HG03139 (cell line): ENCODE measurements around the gene METTL2A.
"Not testable (repeated sequence)": the region's sequence is repeated elsewhere in the genome, so short reads cannot be mapped to it uniquely, and the experiment has no call there.

Experiments
- ATAC-seq: cut with Tn5 transposase; IDR thresholded peaks from one replicate; pipeline ENCODE4 v1.9.1; 2021; ENCODE audit not compliant: unreplicated experiment

The METTL2A gene

GRCh38 chr17:62423647-62424461 is at the start of gene METTL2A:
Gene METTL2A, plus strand, starts transcription at chr17:62423897. Its CDS starts 6 bp downstream, at chr17:62423903.
- ATAC-seq = peak; percentile 93

GRCh38 chr17:62380253-62380652 is 43.4 kb upstream of the METTL2A start, which contains the start of gene EFCAB3:
Gene EFCAB3, plus strand, starts transcription at chr17:62380553. Its CDS starts 2,427 bp downstream, at chr17:62382980.
- no peak for ATAC-seq

- no peak for ATAC-seq
Measured at GRCh38 chr17:62381561-62381960, 42.1 kb upstream of the METTL2A start.

DNA sequence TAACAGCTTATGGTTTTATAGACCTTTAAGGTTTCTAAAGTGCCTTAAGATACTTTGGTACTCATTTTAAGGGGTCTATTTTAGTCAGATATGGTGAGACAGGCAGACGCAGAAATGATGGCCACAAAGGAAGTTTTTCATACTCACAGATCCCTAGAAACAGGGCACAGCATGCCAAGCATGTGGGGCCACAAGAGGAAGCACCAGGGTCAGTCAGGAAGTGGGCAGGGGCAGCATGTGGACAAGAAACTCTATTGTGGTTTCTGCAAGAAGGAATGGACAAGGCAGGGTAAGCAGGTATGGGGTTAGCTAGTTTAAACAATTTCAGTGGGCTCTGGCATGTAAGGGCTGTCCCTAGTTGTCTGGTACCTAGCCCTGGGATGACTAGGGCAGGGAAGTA is 34.8 kb upstream of the METTL2A start:
- no peak for ATAC-seq

GRCh38 chr17:62392908-62393307 is 30.8 kb upstream of the METTL2A start:
- ATAC-seq = no peak

- ATAC-seq = no peak
Measured at GRCh38 chr17:62398891-62399290, 24.8 kb upstream of the METTL2A start.

GRCh38 chr17:62405451-62405850 is 18.2 kb upstream of the METTL2A start:
- ATAC-seq = no peak

DNA sequence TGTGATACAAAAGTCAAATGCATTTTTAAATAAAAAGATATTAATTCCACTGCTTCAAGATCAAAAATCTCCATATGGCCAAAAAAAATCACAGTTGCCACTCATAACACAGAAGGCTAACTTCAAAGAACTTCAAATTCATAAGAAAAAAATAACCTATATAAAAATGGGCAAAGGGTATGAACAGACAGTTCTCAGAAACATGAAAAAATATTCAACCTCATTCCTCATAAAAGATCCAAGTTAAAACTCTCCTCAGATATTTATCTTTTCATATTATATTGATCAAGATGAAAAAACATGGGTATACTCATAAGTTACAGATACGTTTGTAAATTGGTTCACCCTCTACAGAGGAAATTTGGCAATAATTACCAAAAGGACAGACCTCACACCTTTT is 10.6 kb upstream of the METTL2A start:
- not testable (repeated sequence) for ATAC-seq

- not testable (repeated sequence) for ATAC-seq
Measured at GRCh38 chr17:62426214-62426613, 2.5 kb downstream of the METTL2A start.

DNA sequence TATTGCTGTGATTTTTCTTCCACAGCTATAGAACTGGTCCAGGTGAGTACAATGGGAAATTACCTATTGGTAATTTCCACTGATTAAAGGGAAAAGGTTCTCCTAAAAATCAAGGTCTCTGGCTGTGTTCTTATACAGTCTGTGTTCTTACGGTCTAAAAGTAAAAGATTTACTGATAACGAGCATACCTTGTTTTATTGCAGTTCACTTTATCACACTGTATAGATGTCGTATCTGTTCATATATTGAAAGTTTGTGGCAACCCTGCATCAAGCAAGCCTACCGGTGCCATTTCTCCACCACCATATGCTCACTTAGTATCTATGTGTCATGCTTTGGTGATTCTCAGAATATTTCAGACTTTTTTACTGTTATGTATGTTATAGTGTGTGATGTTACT is 11.6 kb downstream of the METTL2A start:
- not testable (repeated sequence) for ATAC-seq

DNA sequence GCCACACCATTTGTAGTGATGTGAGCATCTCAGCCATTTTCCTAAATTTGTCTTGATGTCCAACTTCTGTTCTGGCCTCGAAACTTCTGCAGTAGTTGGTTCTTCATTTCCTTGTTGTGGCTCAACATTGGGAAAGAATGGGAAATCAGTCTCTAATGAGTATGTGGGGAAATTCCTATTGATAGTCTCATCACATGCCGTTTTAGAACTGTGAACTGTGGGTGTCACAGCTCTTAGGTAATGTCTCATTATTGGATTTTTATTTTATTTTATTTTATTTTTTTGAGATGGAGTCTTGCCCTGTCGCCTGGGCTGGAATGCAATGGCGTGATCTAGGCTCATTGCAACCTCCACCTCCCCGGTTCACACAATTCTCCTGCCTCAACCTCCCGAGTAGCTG is 17.5 kb downstream of the METTL2A start:
- not testable (repeated sequence) for ATAC-seq

- no peak for ATAC-seq
Measured at GRCh38 chr17:62444063-62444462, 20.4 kb downstream of the METTL2A start.

DNA sequence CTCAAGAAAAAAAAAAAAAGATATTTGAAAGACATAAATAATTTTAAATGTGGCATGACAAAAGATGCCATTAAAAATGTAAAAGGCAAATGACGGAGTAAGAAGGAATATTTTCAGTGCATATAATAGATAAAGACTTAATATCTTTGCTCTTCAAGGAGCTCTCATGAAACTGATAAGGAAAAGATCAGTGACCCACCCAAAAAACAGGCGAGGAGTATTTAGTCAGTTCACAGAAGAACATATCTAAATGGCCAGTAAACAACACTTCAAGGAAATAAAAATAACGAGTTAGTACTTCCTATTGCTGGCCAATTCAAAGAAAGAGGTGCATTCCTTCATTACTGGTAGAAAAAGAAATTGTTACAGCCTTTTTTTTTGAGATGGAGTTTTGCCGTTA is 22.1 kb downstream of the METTL2A start:
- ATAC-seq = not testable (repeated sequence)

DNA sequence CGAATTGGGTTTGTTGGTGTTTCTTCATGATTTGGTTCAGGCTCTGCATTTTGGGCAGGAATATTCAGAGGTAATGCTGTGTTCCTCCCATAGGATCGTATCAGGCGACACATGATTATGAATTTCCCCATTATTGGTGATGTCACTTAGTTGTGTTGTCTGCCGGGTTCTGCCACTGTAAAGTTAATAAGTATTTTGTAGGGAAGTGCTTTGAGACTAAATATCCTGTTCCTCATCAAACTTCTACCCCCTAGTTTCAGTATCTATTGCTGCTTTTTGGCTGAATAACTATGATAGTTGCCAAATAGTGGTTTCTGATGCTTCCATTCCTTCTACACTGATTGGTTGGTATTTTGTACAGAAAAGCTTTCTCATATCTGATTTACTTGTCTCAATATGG is 28.5 kb downstream of the METTL2A start:
- not testable (repeated sequence) for ATAC-seq

DNA sequence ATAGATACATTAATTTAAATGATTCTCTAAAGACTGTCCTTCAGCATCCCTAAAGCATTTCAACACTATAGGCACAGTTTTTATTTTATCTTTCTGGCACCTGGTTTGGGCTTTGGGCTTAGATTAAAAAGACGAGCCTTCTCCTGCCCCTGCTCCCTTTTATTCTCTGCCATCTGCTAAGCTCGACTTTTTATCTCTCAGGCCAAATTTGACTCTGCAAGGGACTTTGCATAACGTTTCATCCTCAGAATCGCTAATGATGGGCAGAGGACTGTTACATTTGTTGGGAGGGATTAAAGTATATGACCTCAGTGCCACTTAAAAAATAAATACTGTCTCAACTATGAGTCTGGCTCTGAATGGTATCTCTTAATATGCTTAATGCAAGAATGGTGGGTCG is 29.3 kb downstream of the METTL2A start:
- not testable (repeated sequence) for ATAC-seq

GRCh38 chr17:62453656-62454055 is 30.0 kb downstream of the METTL2A start:
- not testable (repeated sequence) for ATAC-seq

DNA sequence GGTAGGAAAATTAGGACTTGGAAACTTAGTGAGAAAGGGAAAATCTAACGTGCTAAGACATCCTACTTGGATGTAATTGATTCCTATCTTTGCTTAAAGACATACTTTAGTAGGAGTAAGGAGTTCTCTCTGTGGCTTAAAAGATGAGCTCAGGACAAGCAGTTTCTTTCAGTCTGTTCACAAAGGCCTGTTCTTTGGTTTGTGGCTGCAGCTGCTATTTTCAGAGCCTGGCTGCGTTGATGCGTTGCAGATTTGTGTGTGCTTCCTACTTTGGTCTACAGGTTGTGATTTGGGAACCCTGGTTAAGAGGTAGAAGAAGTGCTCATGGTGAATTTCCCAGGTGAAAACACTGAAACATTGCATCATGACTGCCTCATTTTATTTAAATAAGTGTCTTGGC is 30.4 kb downstream of the METTL2A start:
- ATAC-seq = not testable (repeated sequence)

- ATAC-seq = no peak
Measured at GRCh38 chr17:62456016-62456415, 32.3 kb downstream of the METTL2A start.

DNA sequence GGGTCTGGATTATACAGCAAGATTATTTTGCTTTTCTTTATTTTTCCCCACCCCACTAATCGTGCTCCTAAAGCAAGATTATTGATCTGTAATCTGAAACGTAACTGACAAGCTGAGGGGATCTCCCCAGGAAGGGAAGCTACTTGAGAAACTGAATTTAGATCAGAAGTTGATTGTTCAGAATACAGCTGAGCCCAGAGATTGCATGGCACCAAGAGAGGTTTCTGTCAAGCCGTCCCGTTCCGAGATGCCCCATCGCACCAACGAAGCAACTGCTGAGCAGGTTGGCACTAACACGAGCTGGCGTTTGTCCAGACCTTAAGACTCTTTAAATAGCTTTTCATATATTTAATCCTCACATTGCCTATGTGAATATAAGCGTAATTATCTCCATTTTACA is 34.8 kb downstream of the METTL2A start:
- not testable (repeated sequence) for ATAC-seq

DNA sequence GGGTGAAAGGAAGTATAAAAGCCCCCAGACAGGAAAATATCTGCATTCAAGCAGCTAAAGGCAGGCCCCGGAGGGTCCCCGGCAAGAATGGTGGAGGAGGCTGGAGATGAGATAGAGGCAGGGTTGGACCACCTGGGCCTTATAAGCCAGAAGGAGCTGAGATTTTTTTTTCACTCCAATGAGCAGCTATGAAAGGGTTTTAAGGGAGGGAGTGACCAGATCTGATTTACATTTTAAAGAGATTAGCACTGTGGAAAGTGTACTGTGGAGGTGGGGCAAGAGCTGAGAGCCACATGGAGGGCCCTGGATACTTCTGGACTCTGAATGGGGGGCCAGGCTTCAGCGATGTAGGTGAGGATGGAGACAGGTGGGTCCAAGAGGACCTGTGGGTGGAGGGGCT is 40.7 kb downstream of the METTL2A start:
- ATAC-seq = not testable (repeated sequence)

DNA sequence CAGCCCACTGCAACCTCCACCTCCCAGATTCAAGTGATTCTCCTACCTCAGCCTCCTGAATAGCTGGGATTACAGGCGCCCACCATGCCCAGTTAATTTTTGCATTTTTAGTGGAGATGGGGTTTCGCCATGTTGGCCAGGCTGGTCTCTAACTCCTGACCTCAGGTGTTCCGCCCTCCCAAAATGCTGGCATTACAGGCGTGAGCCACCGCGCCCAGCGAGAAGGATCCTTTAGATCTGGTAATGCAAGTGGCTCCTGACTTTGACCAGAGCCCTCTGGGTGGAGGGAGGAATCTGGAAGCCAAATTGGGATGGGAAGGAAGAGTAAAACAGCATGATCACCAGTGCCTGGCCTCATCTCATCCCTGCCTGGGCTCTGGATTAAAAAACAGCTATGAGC is 41.6 kb downstream of the METTL2A start:
- not testable (repeated sequence) for ATAC-seq

- ATAC-seq = not testable (repeated sequence)
Measured at GRCh38 chr17:62470666-62471379, 47.1 kb downstream of the METTL2A start.
